HG03196 (cell line): Measurements from ENCODE around the gene CBFB.
"Not testable (repeated sequence)": the region's sequence is repeated elsewhere in the genome, so short reads cannot be mapped to it uniquely, and the experiment has no call there.

Experiments used
- ATAC-seq: cut with Tn5 transposase; IDR thresholded peaks from one replicate; pipeline ENCODE4 v1.9.1; 2021; ENCODE audit not compliant: unreplicated experiment

Gene CBFB

DNA sequence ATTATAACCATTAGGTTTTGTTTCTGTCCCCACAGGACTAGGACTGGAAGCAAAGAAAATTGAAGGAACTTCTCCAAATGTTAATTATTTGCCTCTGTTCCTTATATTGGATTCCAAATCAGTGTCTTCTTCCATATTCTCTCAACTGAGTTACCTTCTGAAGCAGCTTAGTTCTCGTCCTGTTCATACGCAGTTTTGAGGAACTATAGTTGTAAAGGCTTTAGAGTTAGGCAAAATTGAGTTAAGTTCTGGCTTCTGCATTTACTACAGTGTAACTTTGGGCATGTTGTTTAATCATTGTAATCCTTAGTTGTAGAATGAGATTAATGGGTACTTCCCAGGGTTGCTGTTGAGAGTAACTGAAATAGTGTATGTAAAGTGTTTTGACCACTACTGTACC lies 11.2 kb downstream of the CBFB start:
- ATAC-seq, result no peak

- no peak for ATAC-seq
Observed at GRCh38 chr16:67040906-67041305, 12.0 kb downstream of the CBFB start.

DNA sequence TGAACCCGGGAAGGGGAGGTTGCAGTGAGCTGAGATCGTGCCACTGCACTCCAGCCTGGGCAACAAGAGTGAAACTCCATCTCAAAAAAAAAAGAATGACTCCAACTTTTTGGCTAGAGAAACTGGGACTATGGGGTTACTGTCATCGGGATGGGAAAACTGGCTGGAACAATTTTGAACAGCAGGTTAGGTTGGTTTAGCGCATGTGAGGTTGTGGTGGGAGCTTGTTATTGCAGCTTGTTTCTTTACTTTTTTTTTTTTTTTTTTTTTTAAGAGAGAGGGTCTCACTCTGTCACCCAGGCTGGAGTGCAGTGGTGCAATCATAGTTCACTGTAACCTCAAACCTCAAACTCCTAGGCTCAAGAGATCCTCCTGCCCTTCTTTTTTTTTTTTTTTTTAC lies 12.6 kb downstream of the CBFB start:
- not testable (repeated sequence) for ATAC-seq

DNA sequence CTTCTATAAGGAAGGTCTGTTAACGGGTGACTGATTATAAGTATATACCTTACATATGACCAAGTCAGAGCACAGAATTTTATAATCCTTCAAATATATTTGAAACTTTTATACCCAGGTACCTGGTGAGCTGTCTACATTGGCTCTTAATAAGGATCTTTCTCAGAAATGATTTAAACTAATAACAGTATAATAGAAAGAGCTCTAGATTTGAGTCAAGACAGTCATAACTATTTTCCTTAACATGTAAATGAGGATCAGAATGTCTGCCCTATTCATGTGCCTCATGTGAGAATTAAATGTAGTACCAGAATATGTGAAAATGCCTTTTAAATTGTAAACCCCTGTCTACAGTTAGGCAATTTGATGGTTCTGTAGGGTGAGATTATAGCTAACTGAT lies 14.5 kb downstream of the CBFB start:
- ATAC-seq, result no peak

DNA sequence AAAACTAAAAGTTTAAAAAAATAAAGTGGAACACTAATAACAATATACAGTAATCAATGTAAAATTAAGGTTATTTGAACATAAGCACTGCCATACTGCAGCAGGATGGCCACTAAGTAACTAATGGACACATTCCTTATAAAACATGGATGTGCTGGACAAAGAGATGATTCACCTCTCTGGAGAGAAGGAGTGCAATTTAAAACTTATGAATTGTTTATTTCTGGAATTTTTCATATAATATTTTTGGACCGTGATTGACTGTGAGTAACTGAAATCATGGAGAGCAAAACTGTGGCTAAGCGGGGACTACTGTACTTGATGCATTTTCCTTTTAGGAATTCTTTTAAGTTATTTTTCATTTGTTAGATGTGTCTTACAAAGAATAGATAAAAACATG lies 21.8 kb downstream of the CBFB start:
- no peak for ATAC-seq

DNA sequence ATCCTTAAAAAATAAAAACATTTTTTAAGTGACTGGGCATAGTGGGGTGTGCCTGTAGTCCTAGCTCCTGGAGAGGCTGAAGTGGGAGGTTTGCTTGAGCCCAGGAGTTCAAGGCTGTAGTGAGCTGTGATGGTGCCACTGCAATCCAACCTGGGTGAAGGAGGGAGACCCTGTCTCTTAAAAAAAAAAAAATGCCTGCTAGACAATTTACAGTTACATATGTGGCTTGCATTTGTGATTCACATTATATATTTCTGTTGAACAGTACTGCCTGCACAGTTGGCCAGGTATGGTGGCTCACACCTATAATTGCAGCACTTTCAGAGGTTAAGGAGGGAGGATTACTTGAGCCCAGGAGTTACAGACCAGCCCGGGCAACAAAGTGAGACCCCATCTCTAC lies 23.4 kb downstream of the CBFB start:
- ATAC-seq, result no peak

DNA sequence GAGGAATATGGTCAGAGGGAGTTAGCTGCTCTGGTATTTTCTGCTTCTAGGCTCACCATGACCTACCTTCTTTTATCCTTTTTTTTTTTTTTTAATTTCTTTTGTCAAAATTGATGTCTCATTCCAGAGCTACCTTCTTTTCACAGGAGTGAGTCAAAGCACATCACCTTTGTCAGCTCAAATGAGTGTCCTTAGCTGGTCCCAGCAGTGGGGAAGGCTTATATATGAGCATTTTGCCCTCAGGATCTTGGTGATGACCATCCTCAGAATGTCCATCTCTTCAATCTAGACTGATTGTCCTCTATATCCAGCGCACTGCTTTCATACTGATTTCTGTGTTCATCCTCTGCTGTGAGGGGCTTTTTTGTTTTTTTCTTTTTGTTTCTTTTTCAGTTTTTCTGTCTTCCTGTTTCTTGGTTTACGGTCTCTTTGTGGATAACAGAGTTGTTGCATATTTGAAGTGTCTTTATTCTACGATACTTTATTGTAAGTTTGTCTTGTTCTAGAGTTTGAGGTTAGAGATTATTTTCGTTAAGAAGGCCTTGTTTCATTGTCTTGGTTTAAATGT lies 24.9 kb downstream of the CBFB start:
- ATAC-seq, result no peak

DNA sequence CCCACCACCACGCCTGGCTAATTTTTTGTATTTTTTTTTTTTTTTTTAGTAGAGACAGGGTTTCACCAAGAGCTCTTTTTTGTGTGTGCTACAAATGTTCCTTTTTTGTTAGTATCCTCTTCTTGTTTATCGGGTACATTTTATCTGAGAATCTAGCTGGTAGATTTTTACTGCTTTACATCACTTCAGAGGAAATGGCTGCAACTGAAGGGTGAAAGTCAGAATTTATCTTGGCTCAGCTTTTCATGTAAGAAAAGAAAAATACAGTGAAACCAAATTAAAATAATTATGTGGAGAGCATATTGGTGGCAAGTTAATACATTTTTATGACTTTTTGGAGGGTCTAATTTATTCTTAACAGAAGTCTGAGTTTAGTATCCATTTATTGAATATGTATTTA lies 26.0 kb downstream of the CBFB start:
- no peak for ATAC-seq

GRCh38 chr16:67055712-67056487 lies 27.0 kb downstream of the CBFB start:
- ATAC-seq, result peak; percentile 45

GRCh38 chr16:67063008-67063407 lies 34.1 kb downstream of the CBFB start:
- no peak for ATAC-seq

DNA sequence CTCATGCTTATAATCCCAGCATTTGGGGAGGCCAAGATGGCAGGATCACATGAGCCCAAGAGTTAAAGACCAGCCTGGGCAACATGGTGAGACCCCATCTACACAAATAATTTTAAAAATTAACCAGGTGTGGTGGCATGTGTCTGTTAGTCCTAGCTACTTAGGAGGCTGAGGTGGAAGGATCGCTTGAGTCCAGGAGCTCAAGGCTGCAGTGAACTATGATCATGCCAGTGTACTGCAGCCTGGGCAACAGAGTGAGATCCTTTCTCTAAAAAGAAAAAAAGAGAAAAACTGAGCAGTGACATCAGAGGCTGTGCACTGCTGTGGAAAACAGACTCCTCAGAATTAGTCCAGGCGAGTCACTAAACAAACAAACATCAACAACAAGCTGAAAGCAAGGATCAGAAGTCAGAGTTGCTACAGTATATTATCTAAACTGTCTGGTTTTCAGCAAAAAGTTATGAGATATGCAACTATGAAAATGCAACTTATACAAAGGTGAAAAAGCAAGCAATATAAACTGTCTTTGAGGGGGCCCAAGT lies 39.3 kb downstream of the CBFB start:
- no peak for ATAC-seq

DNA sequence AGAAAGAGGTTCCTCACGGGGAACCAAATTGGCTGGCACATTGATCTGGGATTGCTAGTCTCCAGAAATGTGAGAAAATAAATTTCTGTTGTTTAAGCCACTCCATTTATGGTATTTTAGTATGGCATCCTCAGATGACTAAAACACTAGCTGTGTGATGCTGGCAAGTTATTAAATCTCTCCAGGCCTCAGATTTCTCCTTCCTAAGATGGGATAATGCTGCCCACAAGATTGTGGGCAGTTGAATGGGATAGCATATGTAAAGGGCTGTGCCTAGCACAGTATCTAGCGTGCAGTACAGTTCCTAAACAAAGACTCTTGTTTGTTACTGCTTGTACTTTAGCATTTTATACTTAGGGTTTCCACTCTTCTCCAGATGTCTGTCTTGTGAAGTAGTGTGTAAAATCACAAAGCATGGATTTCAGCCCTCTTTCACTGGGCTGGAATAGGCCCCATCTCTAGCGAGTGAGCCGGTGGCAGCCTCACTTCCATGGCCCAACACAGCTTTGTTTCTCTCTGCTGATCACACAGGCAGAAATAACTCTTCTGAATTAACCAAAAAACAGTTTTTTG lies 42.6 kb downstream of the CBFB start:
- no peak for ATAC-seq

GRCh38 chr16:67075331-67075730 lies 46.4 kb downstream of the CBFB start:
- no peak for ATAC-seq

DNA sequence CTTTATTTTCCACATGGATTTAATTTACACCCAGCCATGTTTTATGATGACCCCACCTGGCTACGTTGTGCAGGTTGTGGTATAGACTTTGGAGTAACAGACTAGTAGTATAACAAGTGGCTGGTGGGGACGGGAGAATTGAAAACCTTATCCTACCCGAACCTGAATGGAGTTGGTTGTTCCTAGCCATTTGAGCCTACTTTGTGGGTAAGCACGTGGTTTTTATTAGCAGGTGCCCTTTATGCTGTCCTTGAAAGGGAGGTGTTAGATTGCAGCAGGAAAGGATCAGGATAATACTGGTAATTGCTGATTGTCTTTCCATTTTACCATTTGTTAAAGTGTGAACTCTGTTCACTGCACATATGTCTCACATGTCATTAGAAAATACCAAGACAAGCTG lies 48.9 kb downstream of the CBFB start:
- ATAC-seq, result no peak

GRCh38 chr16:67082100-67082499 lies 53.2 kb downstream of the CBFB start:
- ATAC-seq, result no peak

DNA sequence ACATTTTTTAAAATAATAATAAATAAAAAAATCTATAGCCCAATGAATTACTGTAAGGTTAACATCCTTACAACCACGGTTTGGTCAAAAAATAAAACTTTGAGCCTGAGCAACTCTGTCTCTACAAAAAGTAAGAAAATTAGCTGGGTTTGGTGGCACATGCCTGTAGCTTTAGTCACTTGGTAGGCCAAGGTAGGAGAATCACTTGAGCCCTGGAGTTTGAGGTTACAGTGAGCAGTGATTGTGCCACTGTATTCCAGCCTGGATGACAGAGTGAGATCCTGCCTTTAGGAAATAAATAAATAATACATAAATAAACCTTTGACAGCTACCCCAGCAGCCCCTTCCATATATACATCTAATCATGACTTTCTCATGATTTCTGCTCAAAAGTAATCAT lies 53.9 kb downstream of the CBFB start:
- no peak for ATAC-seq

DNA sequence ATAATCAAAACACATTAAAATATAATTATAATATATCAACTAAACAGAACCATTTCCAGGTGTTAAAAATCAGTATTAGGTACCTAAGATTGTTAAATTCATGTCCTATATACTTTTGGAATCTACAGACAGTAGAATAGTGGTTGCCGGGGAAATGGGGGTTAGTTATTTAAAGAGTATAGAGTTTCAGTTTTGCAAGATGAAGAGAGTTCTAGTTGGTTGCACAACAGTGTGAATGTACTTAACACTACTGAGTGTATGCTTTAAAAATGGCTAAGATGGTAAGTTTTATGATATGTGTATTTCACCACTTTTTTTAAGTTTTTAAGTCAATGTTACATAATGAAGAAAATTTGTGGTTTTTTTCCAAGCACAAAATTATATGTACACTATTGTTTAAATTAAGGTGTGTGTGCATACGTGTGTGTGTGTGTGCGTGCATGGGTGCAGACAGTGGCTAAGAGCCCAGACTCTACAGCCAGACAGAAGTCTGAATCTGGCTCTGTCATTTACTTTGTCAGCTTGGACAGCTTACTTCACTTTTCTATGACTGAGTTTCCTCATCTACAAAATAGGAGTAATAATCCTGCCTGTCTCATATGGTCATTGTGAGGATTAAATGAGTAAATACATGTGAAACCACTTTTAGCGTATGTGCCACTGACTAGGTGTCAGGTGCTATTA lies 55.5 kb downstream of the CBFB start:
- ATAC-seq, result no peak

GRCh38 chr16:67086822-67087221 lies 57.9 kb downstream of the CBFB start:
- ATAC-seq, result no peak

GRCh38 chr16:67087291-67087690 lies 58.3 kb downstream of the CBFB start:
- ATAC-seq, result no peak

DNA sequence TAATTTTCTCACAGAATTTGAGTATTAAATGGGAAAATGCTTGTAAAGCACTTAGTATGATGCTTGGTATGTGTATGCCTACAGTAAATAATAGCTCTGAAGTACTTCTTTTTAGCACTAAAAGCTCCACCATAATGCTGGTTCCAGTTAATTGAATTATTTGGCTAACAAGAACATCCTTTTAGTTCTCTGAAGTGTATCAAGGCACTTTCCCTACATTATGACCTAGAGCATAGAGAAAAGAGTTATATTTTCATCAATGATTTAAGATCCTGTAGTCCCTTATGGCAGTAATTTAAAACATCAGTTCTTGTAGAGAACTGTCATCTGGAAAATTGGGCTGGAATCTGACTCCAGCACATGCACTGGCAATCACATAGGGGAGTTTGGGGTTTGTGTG lies 58.9 kb downstream of the CBFB start:
- ATAC-seq, result no peak

- ATAC-seq, result no peak
Observed at GRCh38 chr16:67088551-67088950, 59.6 kb downstream of the CBFB start.

DNA sequence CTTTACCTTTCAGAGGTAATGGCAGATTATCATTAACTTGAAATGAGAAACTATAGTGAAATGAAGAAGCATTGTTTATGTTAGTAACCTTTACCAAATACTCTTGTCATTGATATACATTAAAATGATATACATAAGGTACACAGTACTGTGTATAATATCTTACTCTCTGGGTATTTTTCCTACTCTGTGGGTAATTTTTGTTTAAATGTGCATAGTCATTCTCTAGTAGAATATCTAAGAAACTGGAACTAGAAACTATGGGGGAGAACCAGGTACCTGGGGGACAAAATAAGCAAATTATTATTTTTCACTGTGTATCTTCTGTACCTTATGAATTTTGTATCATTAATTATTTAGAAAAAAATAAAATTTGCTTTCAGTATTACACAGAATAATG lies 60.2 kb downstream of the CBFB start:
- no peak for ATAC-seq
